Coronary artery (tissue), 2 donors: ENCODE measurements around the gene VPS11.
A peak's percentile ranks its signal among the peaks of the same experiment; 100 is the strongest.

Source experiments
- DNase-seq: peaks from one replicate; pipeline ENCODE4 v3.0.0-alpha.2; 2017; ENCODE audit warnings: low spot score
- H3K27ac ChIP-seq, 2 donors: fragments of 200-600 bp; sonication (generic); one replicate each; pipeline ENCODE4 v1.5.1; 2016 to 2019
- H3K4me3 ChIP-seq: fragments of 200-600 bp; sonication (generic); 2 replicates; pipeline ENCODE4 v1.5.1; 2016; ENCODE audit warnings: mild to moderate bottlenecking, moderate library complexity
- TF ChIP-seq, protein P1 (sequence below): fragments of 200-600 bp; sonication (generic); IDR thresholded peaks from one replicate; pipeline ENCODE4 v1.5.1; 2019; ENCODE audit warnings: antibody characterized with exemption

The VPS11 gene

DNA sequence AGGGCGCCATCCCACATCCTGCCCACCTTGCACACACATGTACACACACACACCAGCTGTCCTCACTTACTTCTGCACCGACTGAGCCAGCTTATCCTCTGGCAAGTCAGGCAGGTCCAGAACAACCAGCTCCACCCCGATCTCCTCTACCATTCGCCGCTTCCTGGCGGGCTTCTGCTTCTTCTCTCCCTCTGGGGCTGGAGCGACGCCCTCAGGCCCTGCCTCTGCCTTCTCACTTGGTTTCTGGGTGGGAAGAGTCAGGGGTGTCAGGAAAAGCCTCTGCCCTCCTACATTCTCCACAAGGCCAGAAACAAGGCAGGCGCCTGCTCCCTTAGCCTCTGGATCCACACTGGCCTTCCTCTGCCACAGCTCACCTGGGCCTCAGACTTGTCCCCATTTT, 19.0 kb upstream of the VPS11 start:
- Histone ChIP-seq H3K27ac (no peak overlapping the region), H3K4me3 (no peak overlapping the region)
- TF ChIP-seq, protein P1, sequence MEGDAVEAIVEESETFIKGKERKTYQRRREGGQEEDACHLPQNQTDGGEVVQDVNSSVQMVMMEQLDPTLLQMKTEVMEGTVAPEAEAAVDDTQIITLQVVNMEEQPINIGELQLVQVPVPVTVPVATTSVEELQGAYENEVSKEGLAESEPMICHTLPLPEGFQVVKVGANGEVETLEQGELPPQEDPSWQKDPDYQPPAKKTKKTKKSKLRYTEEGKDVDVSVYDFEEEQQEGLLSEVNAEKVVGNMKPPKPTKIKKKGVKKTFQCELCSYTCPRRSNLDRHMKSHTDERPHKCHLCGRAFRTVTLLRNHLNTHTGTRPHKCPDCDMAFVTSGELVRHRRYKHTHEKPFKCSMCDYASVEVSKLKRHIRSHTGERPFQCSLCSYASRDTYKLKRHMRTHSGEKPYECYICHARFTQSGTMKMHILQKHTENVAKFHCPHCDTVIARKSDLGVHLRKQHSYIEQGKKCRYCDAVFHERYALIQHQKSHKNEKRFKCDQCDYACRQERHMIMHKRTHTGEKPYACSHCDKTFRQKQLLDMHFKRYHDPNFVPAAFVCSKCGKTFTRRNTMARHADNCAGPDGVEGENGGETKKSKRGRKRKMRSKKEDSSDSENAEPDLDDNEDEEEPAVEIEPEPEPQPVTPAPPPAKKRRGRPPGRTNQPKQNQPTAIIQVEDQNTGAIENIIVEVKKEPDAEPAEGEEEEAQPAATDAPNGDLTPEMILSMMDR, result no peak
- no peak for DNase-seq

DNA sequence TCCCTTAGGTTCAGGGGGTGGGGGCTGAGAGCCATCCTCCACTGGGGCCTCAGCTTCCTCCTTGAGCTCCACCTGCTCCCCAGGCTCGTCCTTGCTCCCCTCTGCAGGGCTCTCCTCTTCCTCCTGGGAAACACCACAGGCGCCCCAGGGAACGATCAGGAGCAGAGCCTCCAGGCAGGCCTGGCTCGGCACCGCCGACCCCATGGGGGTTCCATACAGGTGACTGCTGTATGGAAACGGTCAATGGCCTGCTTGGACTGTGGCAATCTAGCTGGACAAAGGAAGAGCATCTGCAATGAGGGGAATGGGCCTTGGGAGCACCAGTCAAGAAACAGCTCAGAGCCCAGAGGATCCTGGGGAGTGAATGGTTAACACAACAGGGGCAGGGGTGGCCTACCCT, 18.5 kb upstream of the VPS11 start:
- TF ChIP-seq, protein P1, result no peak
- no peak overlapping the region for H3K4me3 ChIP-seq
- no peak for DNase-seq
- no peak overlapping the region for H3K27ac ChIP-seq

DNA sequence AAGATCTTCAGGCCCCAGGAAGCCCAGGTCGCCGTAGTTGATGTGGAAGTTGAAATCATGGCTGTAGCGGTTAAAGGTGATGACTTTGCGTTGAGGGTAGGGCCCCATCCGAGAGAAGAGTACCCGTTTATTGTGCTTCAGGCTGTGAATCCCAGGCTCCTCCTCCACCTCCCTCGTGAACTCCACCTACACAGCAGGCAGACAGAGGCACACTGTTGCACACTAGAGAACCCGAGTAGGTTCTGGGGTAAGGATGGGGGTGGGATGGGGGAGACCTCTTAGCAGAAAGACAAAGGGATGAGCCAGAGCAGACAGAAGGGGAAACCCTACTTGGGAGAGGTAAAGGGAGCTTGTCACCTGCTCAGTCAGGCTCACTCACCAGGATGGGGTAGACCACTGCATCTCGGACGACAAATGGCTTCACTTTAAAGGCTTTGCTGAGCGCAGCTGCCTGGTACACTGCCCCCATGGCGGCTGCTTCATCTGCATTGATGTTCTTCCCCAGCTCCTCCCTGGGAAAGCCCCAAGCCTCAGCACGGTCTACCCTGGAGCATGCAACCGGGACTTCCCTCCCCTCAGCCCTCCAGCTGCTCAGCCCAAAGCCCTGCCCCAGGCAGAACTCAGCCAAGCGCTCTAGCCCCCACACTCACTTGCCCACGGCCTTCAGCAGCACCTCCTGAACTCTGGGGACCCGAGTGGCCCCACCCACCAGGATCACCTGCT, 16.0 kb upstream of the VPS11 start:
- TF ChIP-seq, protein P1, result no peak
- Histone ChIP-seq H3K27ac (no peak overlapping the region), H3K4me3 (no peak overlapping the region)
- no peak for DNase-seq

GRCh38 chr11:119052163-119052814, 15.3 kb upstream of the VPS11 start:
- TF ChIP-seq, protein P1, result no peak
- no peak overlapping the region for H3K4me3 ChIP-seq
- no peak for DNase-seq
- no peak overlapping the region for H3K27ac ChIP-seq

- no peak for DNase-seq
- TF ChIP-seq, protein P1, result no peak
- H3K4me3 ChIP-seq, result no peak overlapping the region
- no peak overlapping the region for H3K27ac ChIP-seq
These were observed 13.2 kb upstream of the VPS11 start for GRCh38 chr11:119054418-119054817.

DNA sequence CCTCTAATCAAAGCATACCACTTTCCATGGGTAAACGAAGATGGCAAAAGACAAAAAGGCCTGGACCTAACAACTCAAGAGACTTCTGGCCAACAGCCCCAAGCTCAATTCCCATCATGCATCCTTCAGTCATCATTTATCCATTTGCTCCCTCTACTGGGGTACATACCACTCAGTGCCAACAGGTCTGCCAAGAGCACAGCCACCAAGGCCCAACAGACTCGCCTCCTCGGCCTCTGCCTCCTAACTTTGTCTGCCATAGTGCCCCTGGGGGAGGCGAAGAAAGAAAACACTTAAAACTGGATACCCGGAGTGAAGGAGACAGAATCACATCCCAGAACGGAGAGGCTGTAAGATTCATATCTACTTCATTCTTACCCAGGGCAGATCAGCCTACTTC, 11.7 kb upstream of the VPS11 start:
- Histone ChIP-seq H3K27ac (peak overlapping the region in 1 of 2 donors; percentile 95), H3K4me3 (peak overlapping the region; percentile 98)
- DNase-seq, result no peak
- TF ChIP-seq, protein P1, result no peak
